GM19193 (cell line): ENCODE data around the gene RAB7B.

Experiments used
- POLR2A ChIP-seq: IDR thresholded peaks from 4 replicates; pipeline ENCODE4 v1.6.1; 2011; ENCODE audit not compliant: insufficient read depth, insufficient read length; ENCODE audit errors: extremely low read depth

Gene RAB7B

DNA sequence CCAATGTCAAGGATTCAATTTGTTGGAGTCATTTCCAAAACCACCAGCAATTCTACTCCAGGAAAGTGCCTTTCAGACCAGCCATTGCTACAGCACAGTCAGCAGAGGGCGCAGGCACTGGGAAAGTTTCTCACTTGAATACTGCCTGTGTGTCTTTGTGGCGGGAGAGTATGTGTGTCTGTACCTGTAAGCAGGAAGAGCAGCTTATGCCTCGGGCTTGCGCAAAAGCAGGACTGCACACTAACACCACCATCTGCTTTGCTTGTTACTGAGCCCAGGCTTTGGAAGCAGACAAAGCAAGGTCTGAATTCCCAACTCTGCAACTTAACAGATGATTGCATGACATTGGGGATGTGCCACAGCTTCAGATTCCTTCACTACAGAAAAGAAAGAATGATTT, 27.5 kb upstream of the RAB7B start:
- no peak for TF ChIP-seq POLR2A

DNA sequence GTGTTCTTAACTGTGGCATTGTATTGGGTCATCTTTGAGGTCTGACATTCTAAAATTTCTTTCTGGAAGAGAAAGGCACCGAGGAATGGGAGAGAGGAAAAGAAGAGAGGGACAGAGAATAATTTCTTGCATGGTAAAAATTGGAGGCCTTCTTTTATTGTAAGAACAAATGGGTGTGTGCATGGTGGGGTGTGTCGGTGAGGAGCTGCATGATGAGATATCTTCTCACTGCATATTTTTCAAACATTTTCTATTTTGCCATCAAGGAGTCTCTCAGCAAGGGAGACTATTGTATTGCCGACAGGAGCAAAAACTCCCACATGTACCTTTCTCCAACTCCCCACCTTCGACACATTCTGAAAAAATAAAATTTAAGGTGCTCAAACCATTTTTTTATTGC, 27.0 kb upstream of the RAB7B start:
- no peak for TF ChIP-seq POLR2A

DNA sequence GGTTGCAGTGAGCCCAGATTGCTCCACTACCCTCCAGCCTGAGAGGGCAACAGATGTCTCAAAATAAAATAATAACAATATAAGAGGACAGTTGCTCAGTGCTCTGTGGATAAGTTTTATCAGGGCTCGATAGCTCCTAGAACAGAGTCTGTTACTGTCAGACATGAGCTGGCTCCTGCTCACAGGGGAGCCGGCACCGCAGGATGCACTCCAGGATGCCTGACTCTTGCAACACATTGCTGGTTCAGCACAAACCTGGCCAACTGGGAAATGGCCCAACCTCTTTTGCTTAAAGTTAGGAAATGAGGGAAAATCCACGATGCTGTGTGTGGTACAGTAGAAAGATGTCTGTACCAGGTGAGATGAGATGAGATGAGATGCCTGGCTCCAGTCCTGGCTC, 26.3 kb upstream of the RAB7B start:
- no peak for TF ChIP-seq POLR2A

DNA sequence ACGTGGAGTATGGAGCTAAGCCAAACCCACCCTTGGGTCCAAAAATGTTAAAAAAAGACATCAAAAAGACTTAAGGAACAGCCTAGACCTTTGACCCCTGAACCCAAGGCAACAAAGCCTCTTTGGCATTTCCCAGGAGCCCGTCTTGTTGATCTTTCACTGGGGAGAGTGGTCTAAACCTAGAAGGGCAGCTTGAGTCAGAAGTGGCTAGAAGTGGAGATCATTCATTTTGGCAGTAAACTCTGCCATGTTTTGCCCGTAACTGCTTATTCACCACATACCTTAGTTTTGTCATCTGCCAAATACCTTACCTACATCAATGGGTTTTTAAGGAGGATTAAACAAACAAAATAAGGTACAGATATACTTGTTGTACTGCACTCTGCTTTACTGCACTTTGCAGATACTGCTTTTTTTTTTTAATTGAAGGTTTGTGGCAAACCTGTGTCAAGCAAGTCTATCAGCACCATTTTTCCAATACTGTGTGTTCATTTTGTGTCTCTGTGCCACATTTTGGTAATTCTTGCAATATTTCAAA, 22.2 kb upstream of the RAB7B start:
- TF ChIP-seq POLR2A, result no peak

DNA sequence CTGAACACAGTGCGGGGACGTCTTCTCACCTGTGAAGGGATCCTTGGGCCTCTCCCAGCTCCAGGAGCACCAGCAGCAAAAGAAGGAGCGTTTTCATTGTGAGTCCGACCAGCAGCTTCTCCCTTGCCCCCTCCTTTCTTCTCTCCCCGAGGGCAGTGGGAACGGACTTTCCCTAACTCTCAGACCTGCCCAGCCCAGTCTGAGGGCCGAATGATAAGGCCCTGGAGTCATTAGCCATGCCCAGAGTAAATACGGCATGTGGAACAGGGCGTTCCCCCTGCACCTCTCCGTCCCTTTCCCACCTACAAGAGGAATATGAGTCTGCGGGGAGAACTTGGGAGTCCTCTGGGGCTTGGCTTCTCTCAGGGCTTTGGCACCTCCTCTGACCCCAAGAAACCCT, 20.5 kb upstream of the RAB7B start, which contains the start of gene CTSE:
Gene CTSE (minus strand): TSS at position 201 of the 400 bp plus-strand sequence. CDS start 104 bp downstream, at position 97.
- no peak for TF ChIP-seq POLR2A

DNA sequence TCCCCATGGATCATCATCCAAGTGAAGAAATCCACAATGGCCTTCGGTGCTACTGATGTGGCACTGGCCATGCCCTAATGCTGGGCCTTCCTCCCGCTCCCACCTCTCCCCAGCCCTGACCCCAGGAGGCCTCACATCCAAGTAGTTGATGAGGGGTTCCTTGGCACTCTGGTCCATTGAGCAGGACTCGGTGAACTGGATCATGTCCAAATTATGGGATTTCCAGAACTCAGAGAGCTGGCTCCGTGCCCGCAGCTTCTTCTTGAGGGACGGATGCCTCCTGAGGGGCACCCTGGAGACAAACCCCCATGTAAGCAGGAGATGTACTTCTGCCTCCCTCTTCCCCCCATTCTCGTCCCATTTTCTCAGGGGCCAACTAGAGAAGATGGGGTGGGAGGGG, 19.6 kb upstream of the RAB7B start:
- no peak for TF ChIP-seq POLR2A

DNA sequence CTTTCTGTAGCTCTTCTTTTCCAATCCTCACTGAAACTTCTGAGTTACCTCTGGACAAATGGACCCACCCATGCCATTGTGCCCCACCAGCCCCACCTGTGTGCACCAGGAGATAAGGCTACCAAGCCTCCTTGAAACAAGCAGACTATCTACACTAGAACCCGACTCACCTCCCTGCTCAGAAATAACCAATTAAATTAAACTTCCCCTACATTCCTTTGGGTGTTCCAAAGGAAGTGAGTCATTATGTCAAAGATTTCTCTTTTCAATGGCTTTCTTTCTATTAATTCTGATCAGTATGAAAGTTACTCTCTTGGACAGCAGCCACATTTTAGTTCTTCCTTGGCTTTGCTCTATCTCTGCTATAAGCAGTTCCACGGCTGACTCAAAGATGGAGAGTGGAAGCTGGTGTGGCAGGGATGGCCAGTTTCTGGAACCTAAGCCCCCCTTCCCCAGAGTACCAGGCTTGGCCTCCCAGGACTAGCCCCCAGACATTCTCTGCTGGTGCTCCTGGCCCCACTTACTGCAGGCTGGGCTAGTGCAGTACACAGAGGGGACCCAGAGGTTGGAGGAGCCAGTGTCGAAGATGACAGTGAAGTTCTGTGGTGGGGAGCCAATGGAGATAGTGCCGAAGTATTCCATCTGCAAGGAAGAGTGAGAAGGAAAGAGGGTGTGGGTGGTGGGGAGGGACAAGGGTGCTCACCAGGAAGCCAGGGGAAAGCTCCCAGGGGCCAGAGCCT, 18.6 kb upstream of the RAB7B start:
- no peak for TF ChIP-seq POLR2A

DNA sequence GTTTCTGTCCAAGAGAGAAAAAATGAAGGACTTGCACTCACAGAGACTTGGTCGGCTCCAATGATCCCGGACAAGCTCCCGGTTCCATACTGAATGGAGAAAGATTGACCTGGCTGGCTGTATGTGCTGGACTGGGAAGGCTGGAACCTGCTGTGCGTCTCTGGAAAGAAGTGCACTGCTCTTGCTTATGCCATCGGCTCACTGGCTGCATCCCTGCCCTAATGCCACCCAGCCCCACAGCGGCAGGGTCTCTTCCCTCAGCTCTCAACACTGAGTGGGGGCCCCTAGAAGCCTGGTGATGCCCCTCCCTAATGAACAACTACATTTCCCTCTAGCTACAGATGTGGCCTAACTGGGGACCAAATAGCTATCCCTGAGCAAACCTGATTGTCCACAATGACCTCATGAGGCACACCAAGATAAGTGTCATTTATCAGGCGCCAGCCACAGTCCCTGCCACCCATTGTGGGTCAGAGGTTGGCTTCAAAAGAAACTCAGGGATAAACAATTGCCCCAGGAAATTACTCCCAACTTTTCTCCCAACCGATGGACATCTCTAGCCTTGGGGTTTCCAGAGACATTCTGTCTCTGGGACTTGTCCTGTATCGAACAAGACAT, 17.9 kb upstream of the RAB7B start:
- TF ChIP-seq POLR2A, result no peak

DNA sequence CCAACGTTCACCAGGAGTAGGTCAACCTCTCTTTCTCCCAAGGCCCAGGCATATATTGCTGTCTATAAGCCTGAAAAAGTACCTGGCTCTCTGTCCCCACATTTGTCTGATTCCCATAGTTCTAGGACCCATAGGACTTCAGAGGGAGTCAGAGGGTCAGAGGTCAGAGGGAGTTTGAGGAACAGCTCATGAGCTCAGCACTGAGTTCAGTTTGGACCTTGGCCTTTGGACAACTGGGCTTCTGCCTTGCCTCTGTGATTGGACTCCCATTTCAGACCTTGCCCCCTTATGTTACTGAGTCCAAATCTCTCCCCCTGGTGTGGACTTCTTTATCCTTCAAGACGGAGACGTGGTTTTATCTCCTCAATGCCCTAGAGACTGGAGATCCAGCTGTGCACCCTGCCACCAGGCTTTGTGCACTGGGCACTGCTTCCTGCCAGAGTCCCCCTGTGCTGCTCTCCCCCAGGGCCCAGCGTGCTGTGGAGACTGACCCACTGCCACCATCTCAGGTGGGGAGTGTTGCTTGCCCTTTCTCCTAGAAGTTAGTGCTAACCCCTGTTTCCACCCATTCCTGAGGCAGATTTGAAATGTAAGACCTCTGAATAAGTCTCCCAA, 17.3 kb upstream of the RAB7B start:
- TF ChIP-seq POLR2A, result no peak

DNA sequence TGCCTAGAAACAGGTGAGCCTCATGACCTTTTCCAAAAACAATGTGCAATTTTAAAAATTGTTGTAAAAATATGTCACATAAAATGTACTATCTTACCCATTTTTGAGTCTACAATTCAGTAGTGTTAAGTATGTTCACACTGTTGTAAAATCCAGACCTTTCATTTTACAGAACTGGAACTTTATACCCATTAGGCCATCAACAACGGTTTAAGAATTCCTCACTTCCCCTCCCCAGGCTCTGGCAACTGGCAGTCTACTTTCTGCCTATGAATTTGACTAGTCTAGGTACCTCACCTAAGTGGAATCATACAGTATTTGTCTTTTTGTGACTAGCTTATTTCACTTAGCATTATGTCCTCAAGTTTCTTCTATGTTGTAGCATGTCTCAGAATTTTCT, 11.9 kb upstream of the RAB7B start:
- no peak for TF ChIP-seq POLR2A

DNA sequence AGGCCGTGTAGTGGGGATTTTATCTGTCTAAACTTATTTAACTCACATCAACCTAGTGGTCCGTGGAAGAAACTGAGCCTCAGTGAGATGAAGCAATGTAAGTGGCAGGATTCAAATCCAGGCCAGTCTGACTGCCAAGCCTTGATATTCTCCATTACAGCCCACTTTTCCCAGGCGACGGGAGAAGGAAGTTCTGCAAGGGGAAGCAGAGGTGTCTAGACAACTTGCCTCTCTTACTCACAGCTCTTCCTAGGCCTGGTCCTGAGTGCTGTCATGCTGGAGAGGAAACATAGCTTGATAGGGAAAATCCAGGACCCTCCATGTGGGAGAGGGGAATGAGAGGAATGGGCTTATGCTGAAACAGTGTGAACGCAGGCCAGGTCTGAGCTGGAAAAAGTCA, 11.4 kb upstream of the RAB7B start:
- no peak for TF ChIP-seq POLR2A

DNA sequence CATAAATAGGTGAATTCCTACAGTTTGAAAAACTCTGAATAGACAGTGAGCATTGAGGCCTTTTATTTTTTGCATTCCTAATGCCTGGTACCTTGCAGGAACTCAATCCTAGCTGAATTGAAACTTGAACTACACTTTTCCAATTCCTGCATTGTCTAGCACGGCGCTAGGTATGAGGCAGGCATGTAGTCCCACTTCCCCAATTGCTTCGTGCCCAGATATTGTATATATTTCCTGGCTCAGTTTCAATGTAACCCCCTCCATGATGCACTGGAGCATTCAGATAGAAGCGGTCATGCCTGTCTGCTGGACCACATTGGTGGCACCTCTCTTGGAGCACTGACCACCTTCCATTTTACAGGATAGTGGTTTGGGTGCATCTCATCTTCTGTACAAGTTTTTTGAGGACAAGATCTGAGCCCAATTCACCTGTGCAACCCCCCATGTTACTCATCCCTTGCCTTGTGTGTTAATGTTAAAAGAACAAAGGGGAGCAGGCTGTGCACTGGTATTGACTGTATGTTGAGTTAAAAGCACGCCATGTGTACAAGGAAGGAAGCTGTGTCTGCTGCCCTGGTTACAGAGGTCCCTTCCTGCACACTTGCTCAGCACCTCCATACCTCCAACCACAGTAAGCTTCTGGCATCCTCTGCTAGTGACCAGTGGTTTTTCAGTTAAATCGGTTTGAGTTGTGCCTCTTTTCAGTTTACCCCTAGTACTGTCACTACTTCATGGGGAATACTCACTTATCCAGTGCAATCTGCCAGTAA, 10.0 kb upstream of the RAB7B start:
- no peak for TF ChIP-seq POLR2A

DNA sequence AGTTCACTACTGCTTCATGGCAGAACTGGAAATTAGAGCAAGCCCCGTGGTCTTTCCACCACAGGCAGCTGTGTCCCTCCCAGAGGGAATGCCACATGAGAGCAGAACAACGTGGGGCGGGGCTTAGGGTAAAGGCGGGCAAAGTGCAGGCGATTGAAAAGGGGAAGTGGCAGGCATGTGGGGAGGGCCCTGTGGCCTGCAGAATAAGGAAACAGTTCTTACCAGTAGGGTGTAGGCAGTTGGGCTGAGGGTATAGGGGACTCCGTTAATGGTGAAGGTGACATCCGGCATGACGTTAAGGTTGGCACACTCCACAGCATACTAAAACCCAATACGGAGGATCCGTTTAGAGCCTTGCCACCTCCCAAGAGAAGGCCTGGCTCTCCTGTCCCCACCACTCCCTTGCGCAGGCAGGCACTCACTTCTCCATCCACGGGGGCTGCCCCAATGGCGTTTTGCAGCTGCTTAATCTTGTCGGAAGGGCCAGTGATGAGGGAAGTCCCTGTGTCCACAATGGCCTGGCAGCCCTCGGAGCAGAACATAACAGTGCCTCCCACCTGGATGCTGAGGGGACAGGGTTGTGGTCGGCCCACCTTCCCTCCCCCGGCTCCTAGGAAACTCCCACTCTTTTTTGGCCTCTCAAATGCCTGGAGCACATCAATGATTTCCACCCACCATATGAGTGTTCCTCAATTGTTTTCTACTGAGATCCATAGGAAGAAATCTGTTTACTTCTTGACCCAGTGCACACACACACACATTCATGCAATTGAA, 9.1 kb upstream of the RAB7B start:
- TF ChIP-seq POLR2A, result peak; percentile 38

DNA sequence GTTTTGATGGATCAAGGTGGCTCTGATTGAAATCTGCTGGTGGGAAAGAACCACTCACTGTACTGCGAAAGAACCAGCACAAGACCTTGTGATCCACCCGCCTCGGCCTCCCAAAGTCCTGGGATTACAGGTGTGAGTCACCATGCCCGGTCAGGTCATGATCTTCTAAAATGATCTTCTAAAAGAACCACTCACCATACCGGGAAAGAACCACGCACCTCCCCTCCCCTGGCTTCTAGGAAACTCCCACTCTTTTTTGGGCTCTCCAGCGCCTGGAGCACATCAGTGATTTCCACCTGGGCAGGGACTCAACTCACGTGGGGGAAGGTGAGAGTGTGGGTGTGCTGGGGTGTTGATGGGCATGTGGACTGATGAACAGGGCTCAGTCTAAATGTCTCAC, 7.9 kb upstream of the RAB7B start:
- TF ChIP-seq POLR2A, result no peak

DNA sequence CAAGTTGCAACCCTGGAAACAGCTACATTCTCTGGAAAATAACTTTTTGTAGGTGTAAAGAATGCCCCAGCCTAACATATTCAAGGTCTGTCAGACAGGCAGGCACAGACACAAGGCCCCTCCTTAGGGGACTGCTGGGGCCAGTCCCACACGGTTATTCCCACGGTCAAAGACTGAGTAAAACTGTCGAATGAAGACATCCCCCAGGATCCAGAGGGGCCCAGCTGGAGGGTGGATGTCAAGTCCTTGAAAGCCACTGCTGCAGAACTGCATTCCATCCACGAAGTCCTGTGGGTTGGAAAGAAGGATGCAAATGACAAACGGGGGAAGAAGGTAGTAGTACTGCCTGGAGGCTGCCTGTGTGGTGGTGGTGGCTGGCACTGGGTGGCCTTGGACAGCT, 6.9 kb upstream of the RAB7B start:
- no peak for TF ChIP-seq POLR2A

DNA sequence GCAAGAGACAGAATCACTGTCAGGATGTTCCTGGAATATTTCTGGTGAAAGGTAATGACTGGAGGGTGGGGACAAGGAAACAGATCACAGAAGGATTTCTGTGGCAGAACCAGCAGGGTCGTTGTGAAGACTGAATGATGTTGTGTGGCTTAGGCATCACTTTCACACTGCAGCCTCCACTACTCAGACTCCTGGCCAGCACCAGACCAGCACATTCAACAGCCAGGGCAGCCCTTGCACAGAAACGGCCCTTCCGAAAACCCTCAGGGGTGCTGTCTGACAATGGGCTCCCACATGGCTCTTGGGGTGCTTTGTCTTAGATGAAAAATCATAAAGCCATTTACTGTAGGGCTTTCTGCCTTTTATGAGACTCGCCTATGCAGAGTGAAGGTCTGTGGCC, 3.8 kb upstream of the RAB7B start:
- no peak for TF ChIP-seq POLR2A
